K562 (cell line): ENCODE data around the gene PRSS8. TPM values are rescaled to one million over a fixed set of nuclear protein-coding genes. Genes with fewer than 3 reads are reported as not detected.

ENCODE experiments used
- CTBP1 ChIP-seq: fragments of 450-650 bp; IDR thresholded peaks from 2 replicates; pipeline ENCODE4 v1.6.1; 2016; ENCODE audit warnings: borderline replicate concordance
- DNMT1 ChIP-seq: fragments of 450-650 bp; IDR thresholded peaks from 2 replicates; pipeline ENCODE4 v1.6.1; 2016; ENCODE audit warnings: antibody characterized with exemption, mild to moderate bottlenecking
- ETV5 ChIP-seq: sonication (generic); formaldehyde crosslinking; IDR thresholded peaks from 2 replicates; pipeline ENCODE4 v1.4.0; 2020; ENCODE audit warnings: low read depth, mild to moderate bottlenecking, missing genetic modification reagents
- HNRNPH1 ChIP-seq: fragments of 200-400 bp; formaldehyde crosslinking; optimal IDR thresholded peaks from 2 replicates; pipeline ENCODE3; 2017; ENCODE audit warnings: low read depth, mild to moderate bottlenecking, low read length, moderate library complexity
- KAT2B ChIP-seq: IDR thresholded peaks from one replicate; pipeline ENCODE4 v1.6.1; 2012; ENCODE audit warnings: low read depth, mild to moderate bottlenecking, control low read depth, inconsistent platforms, low read length, moderate library complexity
- KLF16 ChIP-seq: IDR thresholded peaks from 2 replicates; pipeline ENCODE4 v1.6.1; 2016; ENCODE audit warnings: antibody characterized with exemption
- MED1 ChIP-seq: sonication (generic); formaldehyde crosslinking; IDR thresholded peaks from 2 replicates; pipeline ENCODE4 v1.8.1; 2023; ENCODE audit warnings: missing genetic modification reagents, borderline replicate concordance
- NFATC3 ChIP-seq: fragments of 450-650 bp; IDR thresholded peaks from 2 replicates; pipeline ENCODE4 v1.6.1; 2017; ENCODE audit warnings: mild to moderate bottlenecking
- NFYB ChIP-seq: IDR thresholded peaks from 2 replicates; pipeline ENCODE4 v1.6.1; 2011; ENCODE audit warnings: mild to moderate bottlenecking, moderate library complexity; ENCODE audit not compliant: insufficient read length; ENCODE audit errors: extremely low read depth
- PHF20 ChIP-seq: fragments of 450-650 bp; IDR thresholded peaks from 2 replicates; pipeline ENCODE4 v1.6.1; 2018; ENCODE audit not compliant: partially characterized antibody
- RBM14 ChIP-seq: fragments of 200-400 bp; formaldehyde crosslinking; IDR thresholded peaks from 2 replicates; pipeline ENCODE4 v1.6.1; 2018; ENCODE audit warnings: low read depth, mild to moderate bottlenecking, low read length, moderate library complexity, borderline replicate concordance; ENCODE audit not compliant: insufficient read depth
- SOX6 ChIP-seq: fragments of 450-650 bp; IDR thresholded peaks from 2 replicates; pipeline ENCODE4 v1.6.1; 2014; ENCODE audit warnings: mild to moderate bottlenecking
- TAF9B ChIP-seq: fragments of 450-650 bp; IDR thresholded peaks from 2 replicates; pipeline ENCODE4 v1.6.1; 2018; ENCODE audit warnings: mild to moderate bottlenecking; ENCODE audit not compliant: partially characterized antibody
- ZBED1 ChIP-seq: IDR thresholded peaks from 2 replicates; pipeline ENCODE4 v1.6.1; 2014
- ZNF133 ChIP-seq: fragments of 250-450 bp; sonication (Bioruptor Pico); IDR thresholded peaks from 2 replicates; pipeline ENCODE4 v1.4.0; 2020; ENCODE audit warnings: mild to moderate bottlenecking
- ZNF143 ChIP-seq: sonication (generic); formaldehyde crosslinking; IDR thresholded peaks from 2 replicates; pipeline ENCODE4 v1.9.0; 2022; ENCODE audit warnings: mild to moderate bottlenecking, missing genetic modification reagents
- ZNF146 ChIP-seq: IDR thresholded peaks from one replicate; pipeline ENCODE4 v1.6.1; 2018; ENCODE audit warnings: missing compliant biosample characterization; ENCODE audit not compliant: unreplicated experiment
- ZNF347 ChIP-seq: fragments of 450-650 bp; formaldehyde crosslinking; IDR thresholded peaks from 2 replicates; pipeline ENCODE4 v1.4.0; 2020; ENCODE audit warnings: low read depth, mild to moderate bottlenecking, moderate library complexity
- polyA plus RNA-seq, 8 experiments: library from polyadenylated mRNA; depleted of rRNA in 4 of 8; stranded (reverse) in 5 of 8; unstranded in 3 of 8; fragments of >200 nt; fragmentation: Nextera tagmentation in 2 of 8; fragmentation: Illumina TruSeq in 1 of 8; extraction: Ambion mirVana in 2 of 8; extraction: Trizol in 1 of 8; gene quantifications; 2 replicates each; pipeline versions ENCODE4 v1.2.1 to v1.2.3, GENCODE V29; 2011 to 2014; ENCODE audit warnings: inconsistent platforms in 1 of 8, missing spikeins in 1 of 8
- total RNA-seq, 7 experiments: library from RNA; depleted of rRNA in 6 of 7; stranded (reverse); fragments of >200 nt in 6 of 7; fragmentation: Illumina TruSeq in 2 of 7; extraction: Trizol in 2 of 7; gene quantifications; 2 replicates each; pipeline versions ENCODE4 v1.2.1 to v1.2.3, GENCODE V29; 2011 to 2021; ENCODE audit warnings: low replicate concordance in 1 of 7
- TF ChIP-seq, protein P1 (sequence below), 3 experiments: fragments of 200-800 bp in 1 of 3; sonication (Bioruptor generic) in 1 of 3; sonication (generic) in 1 of 3; formaldehyde crosslinking in 1 of 3; IDR thresholded peaks; 2 replicates each; pipeline versions ENCODE4 v1.6.1 to v1.8.0; 2016 to 2022; ENCODE audit warnings: mild to moderate bottlenecking in 2 of 3, missing compliant biosample characterization in 2 of 3, missing genetic modification characterization in 2 of 3, missing genetic modification reagents in 1 of 3
- TF ChIP-seq, protein P2 (sequence below), 2 experiments: fragments of 200-800 bp in 1 of 2; sonication (Bioruptor generic) in 1 of 2; sonication (generic) in 1 of 2; formaldehyde crosslinking in 1 of 2; IDR thresholded peaks in 1 of 2; conservative IDR thresholded peaks in 1 of 2; 2 replicates each; pipeline versions ENCODE4 v1.5.0 to v1.6.1; 2016 to 2020; ENCODE audit warnings: missing compliant biosample characterization in 1 of 2, missing genetic modification characterization in 1 of 2, missing genetic modification reagents in 1 of 2
- TF ChIP-seq, protein P3 (sequence below): fragments of 250-450 bp; sonication (Bioruptor Pico); IDR thresholded peaks from 2 replicates; pipeline ENCODE4 v1.8.0; 2021; ENCODE audit warnings: moderate library complexity, mild to moderate bottlenecking, inconsistent platforms
- TF ChIP-seq, protein P4 (sequence below): sonication (generic); formaldehyde crosslinking; IDR thresholded peaks from 2 replicates; pipeline ENCODE4 v1.8.1; 2023; ENCODE audit warnings: mild to moderate bottlenecking, missing genetic modification reagents, moderate library complexity
- TF ChIP-seq, protein P5 (sequence below): sonication (generic); formaldehyde crosslinking; IDR thresholded peaks from 2 replicates; pipeline ENCODE4 v1.8.1; 2023; ENCODE audit warnings: mild to moderate bottlenecking, missing genetic modification reagents

Gene PRSS8
- total and polyA plus RNA-seq, 9 of the 15 experiments (the other 6 are each of a cell fraction or from before 2014, with no cell fraction given) = 0.25 to 3.9 (median 1.3) TPM; not detected in 1

DNA sequence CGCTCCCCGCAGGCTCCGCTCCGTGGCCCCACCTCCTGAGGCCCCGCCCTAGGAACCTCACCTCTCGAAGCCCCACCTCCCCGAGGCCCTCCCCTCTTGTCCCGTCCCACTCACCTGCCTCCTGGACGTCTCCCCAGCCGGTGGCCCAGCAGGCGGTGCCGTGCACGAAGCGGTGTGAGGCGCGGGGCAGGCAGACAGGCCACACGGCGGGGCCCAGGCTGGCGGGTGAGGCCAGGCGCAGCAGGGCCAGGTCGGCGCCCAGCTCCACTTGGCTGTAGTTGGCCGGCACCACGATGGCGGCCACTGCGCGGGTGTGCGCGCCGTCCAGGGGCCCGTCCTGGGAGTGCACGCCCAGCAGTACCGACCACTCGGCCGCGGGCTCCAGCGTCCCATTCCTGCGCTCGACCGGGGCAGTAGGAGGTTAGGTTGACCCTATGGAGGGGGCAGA lies 12.8 kb upstream of the PRSS8 start (continued):
- TF ChIP-seq, protein P1, sequence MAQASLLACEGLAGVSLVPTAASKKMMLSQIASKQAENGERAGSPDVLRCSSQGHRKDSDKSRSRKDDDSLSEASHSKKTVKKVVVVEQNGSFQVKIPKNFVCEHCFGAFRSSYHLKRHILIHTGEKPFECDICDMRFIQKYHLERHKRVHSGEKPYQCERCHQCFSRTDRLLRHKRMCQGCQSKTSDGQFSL (CRISPR knock-in tag; IDR thresholded peaks at IDR 0.05) = no peak
- TF ChIP-seq, protein P1 (tag; IDR thresholded peaks at IDR 0.05) = no peak
- TF ChIP-seq NFATC3 (no peak), ZNF133 (CRISPR knock-in tag) (no peak), ZNF143 (no peak), DNMT1 (no peak), ZBED1 (no peak), SOX6 (no peak), KAT2B (no peak), ZNF347 (CRISPR knock-in tag) (no peak), ZNF146 (CRISPR knock-in tag) (no peak), CTBP1 (peak; percentile 67; the same call in 1 of the 2 replicates), PHF20 (no peak), RBM14 (0 out of 2 replicates have a peak, but pooled peaks have one; percentile 55), HNRNPH1 (no peak), ETV5 (CRISPR knock-in tag) (no peak), NFYB (no peak), KLF16 (no peak), TAF9B (no peak), MED1 (CRISPR knock-in tag) (no peak)
- TF ChIP-seq, protein P2, sequence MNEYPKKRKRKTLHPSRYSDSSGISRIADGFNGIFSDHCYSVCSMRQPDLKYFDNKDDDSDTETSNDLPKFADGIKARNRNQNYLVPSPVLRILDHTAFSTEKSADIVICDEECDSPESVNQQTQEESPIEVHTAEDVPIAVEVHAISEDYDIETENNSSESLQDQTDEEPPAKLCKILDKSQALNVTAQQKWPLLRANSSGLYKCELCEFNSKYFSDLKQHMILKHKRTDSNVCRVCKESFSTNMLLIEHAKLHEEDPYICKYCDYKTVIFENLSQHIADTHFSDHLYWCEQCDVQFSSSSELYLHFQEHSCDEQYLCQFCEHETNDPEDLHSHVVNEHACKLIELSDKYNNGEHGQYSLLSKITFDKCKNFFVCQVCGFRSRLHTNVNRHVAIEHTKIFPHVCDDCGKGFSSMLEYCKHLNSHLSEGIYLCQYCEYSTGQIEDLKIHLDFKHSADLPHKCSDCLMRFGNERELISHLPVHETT (CRISPR knock-in tag; conservative IDR thresholded peaks at IDR 0.05 in 1 of 2, IDR thresholded peaks at IDR 0.05 in 1 of 2) = no peak
- TF ChIP-seq, protein P3, sequence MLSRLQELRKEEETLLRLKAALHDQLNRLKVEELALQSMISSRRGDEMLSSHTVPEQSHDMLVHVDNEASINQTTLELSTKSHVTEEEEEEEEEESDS (CRISPR knock-in tag) = no peak
- TF ChIP-seq, protein P4, sequence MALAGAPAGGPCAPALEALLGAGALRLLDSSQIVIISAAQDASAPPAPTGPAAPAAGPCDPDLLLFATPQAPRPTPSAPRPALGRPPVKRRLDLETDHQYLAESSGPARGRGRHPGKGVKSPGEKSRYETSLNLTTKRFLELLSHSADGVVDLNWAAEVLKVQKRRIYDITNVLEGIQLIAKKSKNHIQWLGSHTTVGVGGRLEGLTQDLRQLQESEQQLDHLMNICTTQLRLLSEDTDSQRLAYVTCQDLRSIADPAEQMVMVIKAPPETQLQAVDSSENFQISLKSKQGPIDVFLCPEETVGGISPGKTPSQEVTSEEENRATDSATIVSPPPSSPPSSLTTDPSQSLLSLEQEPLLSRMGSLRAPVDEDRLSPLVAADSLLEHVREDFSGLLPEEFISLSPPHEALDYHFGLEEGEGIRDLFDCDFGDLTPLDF (CRISPR knock-in tag) = no peak
- TF ChIP-seq, protein P5, sequence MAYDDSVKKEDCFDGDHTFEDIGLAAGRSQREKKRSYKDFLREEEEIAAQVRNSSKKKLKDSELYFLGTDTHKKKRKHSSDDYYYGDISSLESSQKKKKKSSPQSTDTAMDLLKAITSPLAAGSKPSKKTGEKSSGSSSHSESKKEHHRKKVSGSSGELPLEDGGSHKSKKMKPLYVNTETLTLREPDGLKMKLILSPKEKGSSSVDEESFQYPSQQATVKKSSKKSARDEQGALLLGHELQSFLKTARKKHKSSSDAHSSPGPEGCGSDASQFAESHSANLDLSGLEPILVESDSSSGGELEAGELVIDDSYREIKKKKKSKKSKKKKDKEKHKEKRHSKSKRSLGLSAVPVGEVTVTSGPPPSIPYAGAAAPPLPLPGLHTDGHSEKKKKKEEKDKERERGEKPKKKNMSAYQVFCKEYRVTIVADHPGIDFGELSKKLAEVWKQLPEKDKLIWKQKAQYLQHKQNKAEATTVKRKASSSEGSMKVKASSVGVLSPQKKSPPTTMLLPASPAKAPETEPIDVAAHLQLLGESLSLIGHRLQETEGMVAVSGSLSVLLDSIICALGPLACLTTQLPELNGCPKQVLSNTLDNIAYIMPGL (CRISPR knock-in tag) = no peak
